Right lobe of liver (tissue), 6 donors: ENCODE results near the gene DDX25. TPM values are rescaled to one million over a fixed set of nuclear protein-coding genes. Genes with fewer than 3 reads are reported as not detected.

ENCODE experiments used
- ATAC-seq, 4 donors: fragments of 200-7000 bp; cut with Tn5 transposase; one replicate each; pipeline ENCODE4 v1.9.1; 2020; ENCODE audit warnings: mild to moderate bottlenecking in 4 of 4, moderate library complexity in 4 of 4
- DNase-seq, 3 donors: peaks; one replicate each; pipeline ENCODE4 v3.0.0-alpha.2; 2020
- H3K27ac ChIP-seq, 3 donors: fragments of 200-600 bp; one replicate each; pipeline ENCODE4 v1.8.0; 2022
- H3K27me3 ChIP-seq, 2 donors: fragments of 200-600 bp; one replicate each; pipeline ENCODE4 v1.8.0; 2022
- H3K36me3 ChIP-seq, 4 donors: fragments of 200-600 bp; sonication (generic) in 1 of 4; one replicate each; pipeline versions ENCODE4 v1.5.1 to v1.8.0; 2017 to 2022; ENCODE audit warnings: control low read depth in 1 of 4
- H3K4me1 ChIP-seq, 4 donors: fragments of 200-600 bp; sonication (generic) in 1 of 4; one replicate each; pipeline versions ENCODE4 v1.5.1 to v1.8.0; 2017 to 2022; ENCODE audit warnings: control low read depth in 1 of 4
- H3K4me3 ChIP-seq, 3 donors: fragments of 200-600 bp; one replicate each; pipeline ENCODE4 v1.8.0; 2022
- H3K9me3 ChIP-seq, 4 donors: fragments of 200-600 bp; sonication (generic) in 1 of 4; one replicate each; pipeline versions ENCODE4 v1.5.1 to v1.8.0; 2017 to 2022; ENCODE audit warnings: control low read depth in 1 of 4
- POLR2A ChIP-seq: fragments of 450-650 bp; IDR thresholded peaks from one replicate; pipeline ENCODE4 v1.6.1; 2017; ENCODE audit warnings: antibody characterized with exemption, mild to moderate bottlenecking
- WGBS: methylation state at CpG from one replicate; pipeline ENCODE4 v1.1.6; 2018; ENCODE audit warnings: low coverage, low lambda C conversion rate; ENCODE audit not compliant: insufficient coverage; ENCODE audit errors: missing lambda C conversion rate; 5-methylcytosine and 5-hydroxymethylcytosine counted together
- intact Hi-C, 2 donors: fragments of 100-400 bp; cut with DNase I; formaldehyde crosslinking; loops; one replicate each; pipeline versions ENCODE4 v1.11.2 to v1.14.1; 2022
- total RNA-seq, 6 experiments: library from RNA; depleted of rRNA in 2 of 6; stranded (reverse); fragments of >200 nt in 2 of 6; fragmentation: NEBNext Ultra II Directional in 3 of 6; extraction: Animal tissue kit (Norgen Biotek cat#: 25700) in 3 of 6; gene quantifications; one replicate each; pipeline versions ENCODE4 v1.1.0 to v1.2.4, GENCODE V29; 2016 to 2023
- TF ChIP-seq, protein P1 (sequence below), 4 donors: fragments of 200-600 bp in 3 of 4; fragments of 450-650 bp in 1 of 4; IDR thresholded peaks; one replicate each; pipeline versions ENCODE4 v1.5.1 to v1.8.0; 2016 to 2022; ENCODE audit warnings: antibody characterized with exemption in 4 of 4, mild to moderate bottlenecking in 2 of 4
- donor health status: DM: no; HTN: yes; CAD: no.
- donor health status: DM: no; HTN: no; CAD: no.
- donor health status: DM: no; HTN: no; CAD: no.
- donor health status: DM: no; HTN: yes; CAD: no.
- donor health status: DM: no; HTN: yes; CAD: no.

The DDX25 gene
- total RNA-seq, 6 experiments from 2014 or later = 0.17 to 0.28 (median 0.21) TPM; not detected in 2

DNA sequence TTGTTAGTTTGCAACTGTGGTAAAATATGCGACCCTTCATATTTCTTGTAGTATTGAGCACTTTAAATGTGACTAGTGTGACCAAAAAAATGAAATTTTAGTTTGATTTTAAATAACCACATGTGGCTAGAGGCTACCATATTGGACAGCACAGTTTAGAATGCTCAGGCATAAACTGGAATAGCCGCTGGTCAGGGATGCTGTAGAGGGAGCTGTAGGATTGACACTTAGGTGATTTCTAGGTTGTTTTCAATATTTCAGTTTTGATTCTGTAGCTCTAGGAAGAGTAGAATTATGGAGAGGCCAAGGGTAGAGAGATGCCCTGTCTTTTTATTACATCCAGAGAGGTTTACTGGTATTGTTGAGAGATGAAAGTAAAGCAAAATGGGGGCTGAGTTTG, 30.7 kb downstream of the DDX25 start:
- no peaks in the 10 kb centered on the region for H3K36me3 ChIP-seq
- H3K27me3 ChIP-seq = no peaks in the 10 kb centered on the region
- ATAC-seq (no peak), DNase-seq (no peak)
- H3K27ac ChIP-seq = no peak overlapping the region
- H3K9me3 ChIP-seq = no peaks in the 10 kb centered on the region
- intact Hi-C loops = no loop called here
- TF ChIP-seq, protein P1, sequence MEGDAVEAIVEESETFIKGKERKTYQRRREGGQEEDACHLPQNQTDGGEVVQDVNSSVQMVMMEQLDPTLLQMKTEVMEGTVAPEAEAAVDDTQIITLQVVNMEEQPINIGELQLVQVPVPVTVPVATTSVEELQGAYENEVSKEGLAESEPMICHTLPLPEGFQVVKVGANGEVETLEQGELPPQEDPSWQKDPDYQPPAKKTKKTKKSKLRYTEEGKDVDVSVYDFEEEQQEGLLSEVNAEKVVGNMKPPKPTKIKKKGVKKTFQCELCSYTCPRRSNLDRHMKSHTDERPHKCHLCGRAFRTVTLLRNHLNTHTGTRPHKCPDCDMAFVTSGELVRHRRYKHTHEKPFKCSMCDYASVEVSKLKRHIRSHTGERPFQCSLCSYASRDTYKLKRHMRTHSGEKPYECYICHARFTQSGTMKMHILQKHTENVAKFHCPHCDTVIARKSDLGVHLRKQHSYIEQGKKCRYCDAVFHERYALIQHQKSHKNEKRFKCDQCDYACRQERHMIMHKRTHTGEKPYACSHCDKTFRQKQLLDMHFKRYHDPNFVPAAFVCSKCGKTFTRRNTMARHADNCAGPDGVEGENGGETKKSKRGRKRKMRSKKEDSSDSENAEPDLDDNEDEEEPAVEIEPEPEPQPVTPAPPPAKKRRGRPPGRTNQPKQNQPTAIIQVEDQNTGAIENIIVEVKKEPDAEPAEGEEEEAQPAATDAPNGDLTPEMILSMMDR (IDR thresholded peaks at IDR 0.05) = no peak
- TF ChIP-seq POLR2A = no peak
- WGBS = 83% methylated on average over 2 of the region's 2 CpGs
- H3K4me1 ChIP-seq = no peaks in the 10 kb centered on the region
- H3K4me3 ChIP-seq = no peak overlapping the region

GRCh38 chr11:125935618-125936199, 31.4 kb downstream of the DDX25 start:
- intact Hi-C loops = no loop called here
- H3K27me3 ChIP-seq = no peaks in the 10 kb centered on the region
- DNase-seq = no peak

DNA sequence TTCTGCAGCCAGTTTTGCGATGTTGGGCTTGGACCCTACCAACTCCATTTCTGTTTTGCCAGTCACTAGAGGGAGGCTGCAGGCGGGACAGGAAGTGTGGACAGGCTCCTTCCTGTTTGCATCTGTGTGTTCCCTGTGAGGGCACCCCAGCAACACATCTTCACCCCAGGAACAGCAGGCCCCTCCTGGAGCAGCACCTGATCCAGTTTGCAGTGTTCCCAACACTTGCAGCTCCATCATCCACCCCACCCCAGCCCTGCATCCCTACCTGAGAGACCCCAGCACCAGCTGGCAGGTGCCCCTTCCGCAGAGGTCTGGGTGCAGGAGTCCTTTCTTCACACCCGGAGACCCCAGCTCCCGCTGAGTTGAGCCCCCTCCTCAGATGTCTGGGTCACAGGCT, 34.1 kb downstream of the DDX25 start:
- TF ChIP-seq, protein P1 (IDR thresholded peaks at IDR 0.05) = no peak
- no peak for TF ChIP-seq POLR2A
- no peak overlapping the region for H3K27ac ChIP-seq
- no peaks in the 10 kb centered on the region for H3K36me3 ChIP-seq
- DNase-seq (no peak), ATAC-seq (no peak)
- intact Hi-C loops = no loop called here
- H3K4me1 ChIP-seq = no peaks in the 10 kb centered on the region
- H3K9me3 ChIP-seq = no peaks in the 10 kb centered on the region
- no peaks in the 10 kb centered on the region for H3K27me3 ChIP-seq
- H3K4me3 ChIP-seq = no peak overlapping the region
- WGBS = 60% methylated on average over 1 of the region's 5 CpGs

More at GRCh38 chr11:125935618-125936199, 31.4 kb downstream of the DDX25 start:
- TF ChIP-seq, protein P1 (IDR thresholded peaks at IDR 0.05) = no peak
- TF ChIP-seq POLR2A = no peak
- 80% methylated on average over 6 of the region's 12 CpGs for WGBS
- ATAC-seq = no peak
- Histone ChIP-seq H3K4me1 (no peaks in the 10 kb centered on the region), H3K36me3 (no peaks in the 10 kb centered on the region), H3K9me3 (no peaks in the 10 kb centered on the region), H3K27ac (no peak overlapping the region), H3K4me3 (no peak overlapping the region)

GRCh38 chr11:125939081-125939521, 34.8 kb downstream of the DDX25 start:
- ATAC-seq (no peak), DNase-seq (no peak)
- intact Hi-C loops = no loop called here

More at GRCh38 chr11:125939081-125939521, 34.8 kb downstream of the DDX25 start:
- no peak for TF ChIP-seq POLR2A
- TF ChIP-seq, protein P1 (IDR thresholded peaks at IDR 0.05) = no peak
- WGBS = 68% methylated on average over 3 of the region's 4 CpGs
- H3K27me3 ChIP-seq = no peaks in the 10 kb centered on the region
- no peak overlapping the region for H3K27ac ChIP-seq
- H3K4me1 ChIP-seq = no peaks in the 10 kb centered on the region
- H3K36me3 ChIP-seq = no peaks in the 10 kb centered on the region
- no peaks in the 10 kb centered on the region for H3K9me3 ChIP-seq
- no peak overlapping the region for H3K4me3 ChIP-seq
